NCI-H1105 treated with DMSO at 0.1 percent for 48 hours (cell line): ENCODE results near the gene TSHZ2.
"Not testable (repeated sequence)": the region's sequence is repeated elsewhere in the genome, so short reads cannot be mapped to it uniquely, and the experiment has no call there.

ENCODE experiments used
- DNase-seq: peaks from one replicate; lab custom pipeline; 2025; lab: John Stamatoyannopoulos, UW

Gene TSHZ2

GRCh38 chr20:53316206-53316937 is 344.2 kb downstream of the TSHZ2 start:
- DNase-seq = no peak

DNA sequence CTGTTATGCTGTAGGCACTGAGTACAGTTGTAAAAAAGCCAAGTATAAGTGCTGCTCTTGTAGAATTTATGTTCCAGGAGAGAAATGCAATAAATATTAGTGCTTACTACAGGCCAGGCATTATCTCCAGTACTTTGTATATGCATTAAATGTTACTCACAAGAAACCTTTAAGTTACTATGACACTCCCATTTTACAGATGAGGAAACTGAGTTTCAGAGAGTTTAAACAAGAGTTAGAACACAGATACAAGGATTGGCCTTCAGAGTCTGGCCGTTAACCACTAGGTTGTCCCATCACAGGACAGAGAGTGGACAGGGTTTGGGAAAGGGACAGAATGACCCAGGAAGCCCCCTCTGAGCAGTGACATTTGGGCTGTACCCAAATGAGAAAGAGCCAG is 347.0 kb downstream of the TSHZ2 start:
- DNase-seq = no peak

- DNase-seq = no peak
Measured at GRCh38 chr20:53319716-53320115, 347.6 kb downstream of the TSHZ2 start.

DNA sequence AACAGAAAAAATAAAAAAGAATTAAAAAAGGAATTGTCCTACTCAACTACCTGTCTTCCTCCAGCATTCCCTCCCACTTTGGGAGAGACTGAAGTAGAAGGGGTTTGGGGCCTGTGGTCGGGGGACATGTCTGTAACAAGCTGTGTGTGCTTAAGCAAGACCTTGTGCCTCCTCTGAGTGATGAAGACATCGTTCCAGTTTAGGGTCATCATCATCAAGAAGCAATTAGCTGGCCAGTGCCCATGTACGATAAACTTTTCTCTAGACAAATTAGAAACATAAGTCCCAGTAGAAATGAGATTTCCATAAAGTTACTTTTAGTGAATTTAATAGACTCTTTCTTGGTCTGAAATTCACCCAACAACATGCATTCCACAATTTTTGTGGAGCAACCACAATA is 348.5 kb downstream of the TSHZ2 start:
- no peak for DNase-seq

- no peak for DNase-seq
Measured at GRCh38 chr20:53321596-53321995, 349.4 kb downstream of the TSHZ2 start.

DNA sequence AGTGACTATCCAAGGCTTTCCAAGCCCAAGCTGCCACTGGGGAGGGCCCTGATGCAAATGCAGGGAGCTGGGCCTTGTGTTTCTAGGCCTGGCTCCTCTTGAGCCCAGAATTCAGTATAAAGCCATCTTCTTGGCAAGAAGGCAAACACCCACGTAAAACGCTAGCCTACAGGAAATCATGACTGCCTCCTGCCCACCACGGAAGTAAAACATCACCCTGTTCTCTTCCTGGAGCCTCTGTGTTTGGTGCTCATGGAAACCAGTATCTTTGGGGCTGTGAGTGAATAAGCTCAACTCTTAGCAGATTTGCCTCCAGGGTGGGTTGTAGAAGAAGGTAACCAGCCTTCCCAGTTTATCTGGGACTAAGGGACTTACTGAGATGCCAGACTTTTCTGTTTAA is 350.5 kb downstream of the TSHZ2 start:
- DNase-seq = no peak

DNA sequence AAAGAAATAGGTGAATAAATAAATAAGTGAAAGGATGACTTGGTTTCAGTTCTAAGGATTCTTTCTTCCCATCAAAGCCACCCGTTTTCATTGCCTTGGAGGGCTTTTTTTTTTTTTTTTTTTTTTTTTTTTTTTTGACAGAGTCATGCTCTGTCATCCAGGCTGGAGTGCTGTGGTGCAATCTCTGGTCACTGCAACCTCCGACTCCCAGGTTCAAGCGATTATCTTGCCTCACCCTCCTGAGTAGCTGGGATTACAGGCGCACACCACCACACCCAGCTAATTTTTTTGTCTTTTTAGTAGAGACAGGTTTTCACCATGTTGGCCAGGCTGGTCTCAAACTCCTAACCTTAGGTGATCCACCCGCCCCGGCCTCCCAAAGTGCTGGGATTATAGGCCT is 351.3 kb downstream of the TSHZ2 start:
- DNase-seq = not testable (repeated sequence)

DNA sequence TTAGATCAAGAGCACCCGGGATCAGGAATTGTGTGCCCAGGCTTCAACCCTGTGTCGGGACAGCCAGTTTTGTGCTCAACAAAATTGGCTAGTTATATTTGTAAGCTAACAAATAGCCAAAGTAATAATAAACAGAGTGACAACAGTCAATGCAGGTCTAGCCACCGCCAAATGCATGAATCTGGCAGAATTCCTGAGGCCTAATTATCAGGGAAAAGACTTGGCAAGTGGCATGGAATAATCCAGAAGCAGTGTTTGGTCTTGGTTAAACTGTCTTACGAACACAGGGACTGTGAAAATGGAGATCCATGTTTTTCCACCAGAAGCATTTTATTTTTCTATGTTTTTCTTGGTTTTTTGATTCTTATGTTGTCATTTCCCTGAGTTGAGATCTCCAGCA is 352.7 kb downstream of the TSHZ2 start:
- no peak for DNase-seq

GRCh38 chr20:53328961-53329360 is 356.8 kb downstream of the TSHZ2 start:
- DNase-seq = no peak

DNA sequence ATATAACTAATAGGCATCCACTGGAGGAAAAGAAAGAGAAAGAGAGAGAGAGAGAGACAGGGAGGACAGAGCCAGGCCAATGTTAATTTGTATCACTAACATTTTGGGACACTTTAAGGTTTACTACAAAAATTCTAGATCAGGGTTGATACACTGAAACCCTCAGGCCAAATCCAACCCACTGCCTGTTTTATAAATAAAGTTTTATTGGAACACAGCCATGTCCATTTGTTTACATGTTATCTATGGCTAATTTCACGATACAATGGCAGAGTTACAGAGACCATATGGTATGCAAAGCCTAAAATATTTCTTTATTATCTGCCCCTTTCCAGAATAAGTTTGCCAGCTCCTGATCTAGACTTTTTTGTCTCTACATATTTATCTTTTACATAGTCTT is 357.6 kb downstream of the TSHZ2 start:
- DNase-seq = no peak

DNA sequence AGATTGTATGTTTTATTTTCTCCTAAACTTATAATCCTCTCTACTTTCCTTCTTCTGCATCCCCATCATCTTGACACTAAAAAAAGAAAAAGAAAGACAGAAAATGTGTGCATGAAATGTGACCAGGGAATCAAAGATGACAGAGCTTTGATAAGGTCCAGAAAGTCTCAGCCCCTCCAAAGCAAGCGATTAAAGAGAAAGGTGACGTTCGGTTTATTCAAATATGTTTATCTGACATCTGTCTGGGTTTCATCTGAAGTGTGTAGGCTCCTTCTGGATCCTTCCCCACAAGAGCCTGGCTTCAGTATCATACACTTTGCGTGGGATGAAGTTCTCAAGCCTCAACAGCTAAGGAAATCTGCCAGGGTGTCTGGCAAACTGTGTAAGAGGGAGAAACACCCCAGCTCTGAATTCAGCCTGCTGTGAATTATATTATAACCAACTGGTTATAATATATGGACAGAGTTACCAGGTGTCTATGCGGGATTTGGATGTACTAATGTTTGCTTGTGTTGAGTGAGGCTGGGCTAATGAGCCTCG is 358.5 kb downstream of the TSHZ2 start:
- no peak for DNase-seq

GRCh38 chr20:53331151-53331973 is 359.2 kb downstream of the TSHZ2 start:
- DNase-seq = no peak

DNA sequence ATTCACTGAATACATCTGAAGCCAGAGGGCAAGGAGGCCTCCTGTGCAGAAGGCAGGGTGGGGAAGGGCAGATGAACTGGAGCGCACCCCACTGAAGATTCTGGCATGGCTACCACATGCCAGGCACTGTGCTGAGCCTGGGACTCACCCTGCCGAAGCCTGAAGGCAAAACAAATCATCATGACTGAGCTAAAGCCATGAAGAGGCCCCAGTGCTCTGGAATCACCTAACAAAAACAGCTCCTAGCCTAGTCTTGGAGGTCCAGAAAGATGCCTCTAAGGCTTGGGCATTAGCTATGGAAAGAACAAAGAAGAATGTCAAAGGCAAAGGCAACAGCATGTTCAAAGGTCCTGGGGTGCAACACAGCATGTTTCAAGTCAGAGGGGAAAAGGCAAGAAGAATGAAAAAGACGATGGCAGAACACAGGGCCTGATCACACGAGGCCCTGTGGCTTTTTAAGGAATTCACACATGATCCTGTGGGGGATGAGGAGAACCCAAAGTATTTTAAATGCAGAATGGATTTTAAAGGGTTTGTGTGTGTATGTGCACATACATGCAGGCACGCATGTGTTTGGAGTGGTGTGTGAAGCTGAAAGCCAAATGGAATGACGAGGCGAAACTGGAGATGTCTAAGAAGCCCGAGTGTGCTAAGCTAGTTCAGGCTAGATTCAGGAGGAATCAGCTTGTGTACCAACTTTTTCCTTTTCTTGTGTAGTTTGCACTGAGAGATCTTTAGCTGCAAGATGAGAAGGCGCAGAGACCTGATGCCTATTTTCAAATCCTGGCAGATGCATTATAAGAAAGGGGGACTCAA is 360.1 kb downstream of the TSHZ2 start:
- DNase-seq = no peak

DNA sequence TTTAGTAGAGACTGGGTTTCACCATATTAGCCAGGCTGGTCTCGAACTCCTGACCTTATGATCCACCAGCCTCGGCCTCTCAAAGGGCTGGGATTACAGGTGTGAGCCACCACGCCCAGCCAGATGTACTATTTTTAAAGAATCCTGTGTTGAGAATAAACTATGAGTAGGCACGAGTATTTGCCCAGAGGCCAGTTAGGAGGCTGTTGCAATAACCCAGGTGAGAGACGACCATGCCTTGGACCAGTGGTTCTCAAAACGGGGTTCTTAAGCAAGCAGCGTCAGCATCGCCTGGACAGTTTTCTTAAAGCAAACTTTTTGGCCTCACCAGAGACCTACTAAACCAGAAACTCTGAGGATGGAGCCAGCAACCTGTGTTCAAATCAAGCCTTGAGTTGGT is 362.7 kb downstream of the TSHZ2 start:
- no peak for DNase-seq

GRCh38 chr20:53335555-53335954 is 363.4 kb downstream of the TSHZ2 start:
- DNase-seq = no peak

DNA sequence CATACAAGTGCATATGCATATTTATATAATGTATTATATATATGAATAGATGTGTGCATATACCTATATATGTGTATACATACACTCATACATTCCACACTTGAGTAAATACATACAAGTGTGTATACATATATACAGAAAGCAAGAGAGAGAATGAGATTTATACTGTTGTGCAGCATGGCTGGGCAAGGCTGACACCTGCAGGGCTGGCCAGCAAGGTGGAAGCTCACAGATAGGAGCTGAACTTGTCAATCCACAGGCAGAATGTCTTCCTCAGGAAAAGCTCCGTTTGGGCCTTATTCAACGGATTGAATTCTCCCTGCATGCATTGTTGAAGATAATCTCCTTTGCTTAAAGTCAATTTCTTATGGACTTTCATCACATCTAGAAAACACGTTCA is 364.7 kb downstream of the TSHZ2 start:
- no peak for DNase-seq

DNA sequence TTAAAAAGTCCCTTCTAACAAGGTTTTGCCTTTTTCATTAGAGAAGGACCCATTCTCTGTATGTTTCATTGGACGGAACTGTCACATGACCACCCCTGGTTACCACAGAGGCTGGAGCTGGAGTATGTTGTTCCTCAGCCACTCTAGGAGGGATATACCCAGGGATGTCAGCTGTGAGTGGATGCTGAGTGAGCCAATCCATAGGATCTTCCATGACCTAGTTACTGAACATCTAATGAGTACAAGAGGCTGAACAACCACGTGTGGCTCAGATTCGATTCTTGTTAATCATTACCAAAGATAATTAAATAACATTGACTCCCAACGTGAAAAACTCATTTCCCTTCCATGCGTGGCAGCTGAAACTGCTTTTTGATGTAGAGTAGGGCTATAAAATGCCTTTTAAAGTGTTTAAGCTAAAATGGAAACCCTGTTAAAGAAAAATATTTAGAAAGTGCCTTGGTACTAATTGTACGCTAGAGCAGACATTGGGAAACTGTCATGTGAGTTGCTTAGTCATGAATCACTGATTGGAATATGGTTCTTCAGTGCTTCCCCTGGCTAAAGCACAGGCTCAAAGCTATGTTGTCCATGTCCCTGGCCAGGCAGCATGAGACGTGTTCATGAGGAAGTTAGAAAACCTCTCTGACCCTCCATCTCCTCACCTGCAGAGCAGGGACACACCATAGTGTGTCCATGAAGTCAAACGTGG is 365.4 kb downstream of the TSHZ2 start:
- no peak for DNase-seq

DNA sequence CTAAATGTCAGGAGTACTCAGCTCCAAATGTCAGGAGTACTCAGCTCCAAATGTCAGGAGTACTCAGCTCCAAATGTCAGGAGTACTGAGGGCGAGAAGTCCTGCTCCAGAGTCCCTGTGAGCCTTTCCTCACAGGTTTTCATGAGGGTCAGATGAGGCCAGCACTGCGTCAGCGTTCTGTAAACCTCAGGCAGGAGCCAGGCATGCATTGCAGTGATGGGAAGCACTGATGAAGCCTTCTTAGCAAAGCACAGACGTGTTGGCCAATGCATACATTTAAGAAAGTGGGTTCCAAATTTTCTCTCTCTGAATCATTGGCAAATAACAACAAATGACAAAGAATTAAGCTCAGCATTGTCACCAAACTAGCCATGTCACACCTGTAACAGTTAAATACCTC is 366.6 kb downstream of the TSHZ2 start:
- DNase-seq = no peak

GRCh38 chr20:53342429-53342828 is 370.3 kb downstream of the TSHZ2 start:
- no peak for DNase-seq

DNA sequence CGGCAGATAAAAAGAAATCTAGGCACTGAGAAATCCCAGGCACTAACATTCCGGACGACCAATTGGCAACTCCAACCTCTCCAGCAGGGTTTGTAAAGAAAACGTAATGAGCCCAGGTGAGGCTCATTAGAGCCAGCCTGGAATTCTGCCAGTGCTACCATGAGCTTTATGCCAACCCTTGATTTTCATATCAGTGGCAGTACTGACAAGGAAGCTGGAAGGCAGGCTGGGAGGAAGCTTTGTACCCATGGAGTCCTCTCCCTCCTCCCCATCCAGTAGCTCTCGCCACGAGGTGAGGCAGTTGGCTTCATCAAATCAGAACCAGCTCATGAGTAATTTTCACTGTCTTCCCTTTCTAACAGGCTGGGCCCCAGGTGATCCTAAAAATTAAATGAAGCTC is 371.3 kb downstream of the TSHZ2 start:
- peak; percentile 91 for DNase-seq

DNA sequence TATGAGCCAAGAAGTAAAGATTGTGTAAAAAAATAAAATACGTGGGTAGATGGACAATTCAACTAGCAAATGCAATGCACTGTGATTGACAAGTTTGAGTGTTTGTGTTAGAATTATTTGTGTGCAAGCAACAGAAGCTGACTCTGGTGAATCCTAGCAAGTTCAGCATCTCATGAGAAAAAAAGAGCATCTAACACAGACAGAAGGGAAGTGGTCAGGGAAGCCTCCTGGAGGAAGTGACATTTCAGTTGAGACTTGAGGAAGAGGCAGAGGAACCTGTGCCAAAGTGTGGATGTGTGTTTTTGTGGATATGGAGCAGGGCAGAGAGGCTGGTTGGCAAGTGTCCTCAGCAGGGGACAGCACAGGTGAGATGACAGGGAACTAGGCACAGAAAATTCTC is 372.7 kb downstream of the TSHZ2 start:
- DNase-seq = no peak
